GM21576 (cell line): Measurements from ENCODE around the gene CNTN6.

Source experiments
- ATAC-seq: cut with Tn5 transposase; IDR thresholded peaks from one replicate; pipeline ENCODE4 v1.9.1; 2021; ENCODE audit warnings: mild to moderate bottlenecking, moderate library complexity; ENCODE audit not compliant: unreplicated experiment

Gene CNTN6

GRCh38 chr3:1092771-1093170 is at the start of gene CNTN6:
CNTN6 (plus strand) TSS chr3:1093024; CDS start chr3:1148009, 54,985 bp downstream.
- no peak for ATAC-seq

GRCh38 chr3:1048558-1048957 is 44.3 kb upstream of the CNTN6 start:
- ATAC-seq, result no peak

GRCh38 chr3:1055870-1056269 is 37.0 kb upstream of the CNTN6 start:
- no peak for ATAC-seq

GRCh38 chr3:1056744-1057143 is 36.1 kb upstream of the CNTN6 start:
- no peak for ATAC-seq

- no peak for ATAC-seq
Measured at GRCh38 chr3:1057436-1057835, 35.4 kb upstream of the CNTN6 start.

GRCh38 chr3:1068985-1069384 is 23.8 kb upstream of the CNTN6 start:
- ATAC-seq, result no peak

GRCh38 chr3:1072041-1072440 is 20.8 kb upstream of the CNTN6 start:
- no peak for ATAC-seq

GRCh38 chr3:1079662-1080061 is 13.2 kb upstream of the CNTN6 start:
- no peak for ATAC-seq

- ATAC-seq, result no peak
Measured at GRCh38 chr3:1082108-1082507, 10.7 kb upstream of the CNTN6 start.

GRCh38 chr3:1087066-1087560 is 5.7 kb upstream of the CNTN6 start:
- ATAC-seq, result no peak

GRCh38 chr3:1088503-1088902 is 4.3 kb upstream of the CNTN6 start:
- ATAC-seq, result no peak

- ATAC-seq, result no peak
Measured at GRCh38 chr3:1091286-1091685, 1.5 kb upstream of the CNTN6 start.

- no peak for ATAC-seq
Measured at GRCh38 chr3:1092061-1092460, 763 bp upstream of the CNTN6 start.

- ATAC-seq, result no peak
Measured at GRCh38 chr3:1093217-1093616, 393 bp downstream of the CNTN6 start.

- no peak for ATAC-seq
Measured at GRCh38 chr3:1103525-1103924, 10.7 kb downstream of the CNTN6 start.

GRCh38 chr3:1117843-1118473 is 25.1 kb downstream of the CNTN6 start:
- no peak for ATAC-seq

GRCh38 chr3:1131166-1131565 is 38.3 kb downstream of the CNTN6 start:
- ATAC-seq, result no peak

- ATAC-seq, result no peak
Measured at GRCh38 chr3:1135194-1135593, 42.4 kb downstream of the CNTN6 start.

- ATAC-seq, result no peak
Measured at GRCh38 chr3:1138036-1138435, 45.2 kb downstream of the CNTN6 start.

GRCh38 chr3:1139071-1139470 is 46.2 kb downstream of the CNTN6 start:
- no peak for ATAC-seq

GRCh38 chr3:1147326-1147725 is 54.5 kb downstream of the CNTN6 start:
- ATAC-seq, result no peak

GRCh38 chr3:1147819-1148218 is 55.0 kb downstream of the CNTN6 start:
- no peak for ATAC-seq

GRCh38 chr3:1164101-1164500 is 71.3 kb downstream of the CNTN6 start:
- no peak for ATAC-seq
